Heart left ventricle (tissue), 16 donors: ENCODE measurements around the gene LYRM7. TPM values are rescaled to one million over a fixed set of nuclear protein-coding genes. Genes with fewer than 3 reads are reported as not detected.

Source experiments
- ATAC-seq, 4 donors: fragments of 200-7000 bp; cut with Tn5 transposase; one replicate each; pipeline ENCODE4 v1.9.1; 2020 to 2022; ENCODE audit warnings: moderate library complexity in 4 of 4, mild to moderate bottlenecking in 3 of 4, moderate number of reproducible peaks in 1 of 4
- DNase-seq, 5 donors: peaks; one replicate each; pipeline ENCODE4 v3.0.0-alpha.2; 2020
- H3K27ac ChIP-seq, 12 donors: fragments of 200-600 bp; sonication (generic) in 4 of 12; one replicate each; pipeline versions ENCODE4 v1.5.0 to v1.8.0; 2016 to 2022; ENCODE audit warnings: mild to moderate bottlenecking in 2 of 12
- H3K27me3 ChIP-seq, 9 donors: fragments of 200-600 bp; sonication (generic) in 2 of 9; one replicate each; pipeline versions ENCODE4 v1.5.1 to v1.8.0; 2016 to 2022; ENCODE audit warnings: mild to moderate bottlenecking in 3 of 9
- H3K36me3 ChIP-seq, 9 donors: fragments of 200-600 bp; sonication (generic) in 2 of 9; one replicate each; pipeline versions ENCODE4 v1.5.0 to v1.8.0; 2018 to 2022; ENCODE audit warnings: mild to moderate bottlenecking in 2 of 9
- H3K4me1 ChIP-seq, 12 donors: fragments of 200-600 bp; sonication (generic) in 4 of 12; one replicate each; pipeline versions ENCODE4 v1.5.0 to v1.8.0; 2016 to 2022; ENCODE audit warnings: mild to moderate bottlenecking in 3 of 12
- H3K4me3 ChIP-seq, 12 donors: fragments of 200-600 bp; sonication (generic) in 4 of 12; one replicate each; pipeline versions ENCODE4 v1.5.0 to v1.8.0; 2017 to 2022; ENCODE audit warnings: mild to moderate bottlenecking in 9 of 12, moderate library complexity in 4 of 12
- H3K9me3 ChIP-seq, 12 donors: fragments of 200-600 bp; sonication (generic) in 4 of 12; one replicate each; pipeline versions ENCODE4 v1.5.0 to v1.8.0; 2016 to 2022; ENCODE audit warnings: mild to moderate bottlenecking in 1 of 12
- CTCF ChIP-seq, 12 donors: fragments of 200-600 bp; sonication (generic) in 4 of 12; IDR thresholded peaks; one replicate each; pipeline versions ENCODE4 v1.5.0 to v1.8.0; 2018 to 2022; ENCODE audit warnings: antibody characterized with exemption in 12 of 12, mild to moderate bottlenecking in 5 of 12
- POLR2A ChIP-seq, 2 donors: fragments of 450-650 bp; IDR thresholded peaks; one replicate each; pipeline ENCODE4 v1.6.1; 2017; ENCODE audit warnings: antibody characterized with exemption in 2 of 2, mild to moderate bottlenecking in 2 of 2, moderate library complexity in 2 of 2
- WGBS, 4 donors: extraction: QIAGEN DNeasy Blood & Tissue Kit in 2 of 4; methylation state at CpG; one replicate each; pipeline versions ENCODE4 v1.1.5 to v1.1.7; 2013 to 2018; 5-methylcytosine and 5-hydroxymethylcytosine counted together
- intact Hi-C, 10 donors: fragments of 100-400 bp; cut with DNase I; formaldehyde crosslinking; loops; one replicate each; pipeline versions ENCODE4 v1.11.1 to v1.14.2; 2022
- polyA plus RNA-seq, 2 donors: library from polyadenylated mRNA; stranded (reverse); fragments of 200-250 nt; gene quantifications; one replicate each; pipeline ENCODE4 v1.2.3, GENCODE V29; 2013
- total RNA-seq, 9 donors: library from RNA; depleted of rRNA in 2 of 9; stranded (reverse); fragments of >200 nt in 2 of 9; fragmentation: NEBNext Ultra II Directional in 3 of 9; extraction: Animal tissue kit (Norgen Biotek cat#: 25700) in 3 of 9; gene quantifications; one replicate each; pipeline versions ENCODE4 v1.1.0 to v1.2.4, GENCODE V29; 2016 to 2023
- donor health status: ischemic (EF 13 %, LVEDD 7.1; RV severe dilation, severe dysfunction).
- donor health status: healthy with polysubstance abuse.
- donor health status: DM: no; HTN: yes; CAD: no.
- donor health status: DM: no; HTN: no; CAD: no.
- donor health status: ischemic (EF 25% LVEDD 6.9; RV normal size, moderate dysfunction).
- donor health status: ischemic (EF 25% LVEDD 5.7; RV mildly dilated, moderate dysfunction).
- donor health status: healthy.
- donor health status: DM: yes; HTN: yes; CAD: no.
- donor health status: ischemic (EF 35%, LVEDD 5.7; RV mildly dilated, moderate dysfunction).
- donor health status: nonischemic (EF 11% LVEDD 7.7; RV severe dilation, severe dysfunction).
- donor health status: DM: yes; HTN: yes; CAD: no.
- donor health status: PGD.
- donor health status: ischemic (EF 29% LVEDD 5.4; RV normal size, mild dysfunction).
- donor health status: nonischemic (EF 23%, LVEDD 6.1; RV moderate dilation, normal function).

The LYRM7 gene
- total and polyA plus RNA-seq, 11 donors, result 11.8 to 27.1 (median 20.0) TPM

- H3K4me1 ChIP-seq, result peaks cover 0 to 3% (median 0%) of the 10 kb centered on the region in 12 donors
- peaks cover 0 to 22% (median 5%) of the 10 kb centered on the region in 9 donors for H3K36me3 ChIP-seq
- H3K4me3 ChIP-seq, result no peak overlapping the region
- intact Hi-C loops, result no loop called here
- H3K27me3 ChIP-seq, result no peaks in the 10 kb centered on the region
- ATAC-seq (no peak), DNase-seq (no peak)
- TF ChIP-seq POLR2A (IDR thresholded peaks at IDR 0.05) (no peak), CTCF (IDR thresholded peaks at IDR 0.05) (no peak)
- WGBS, 4 donors, result 87 to 92% (median 90%) methylated on average over 4 of the region's 4 CpGs
- H3K9me3 ChIP-seq, result no peaks in the 10 kb centered on the region
- no peak overlapping the region for H3K27ac ChIP-seq
Observed at GRCh38 chr5:131196331-131196730, 25.6 kb downstream of the LYRM7 start.

DNA sequence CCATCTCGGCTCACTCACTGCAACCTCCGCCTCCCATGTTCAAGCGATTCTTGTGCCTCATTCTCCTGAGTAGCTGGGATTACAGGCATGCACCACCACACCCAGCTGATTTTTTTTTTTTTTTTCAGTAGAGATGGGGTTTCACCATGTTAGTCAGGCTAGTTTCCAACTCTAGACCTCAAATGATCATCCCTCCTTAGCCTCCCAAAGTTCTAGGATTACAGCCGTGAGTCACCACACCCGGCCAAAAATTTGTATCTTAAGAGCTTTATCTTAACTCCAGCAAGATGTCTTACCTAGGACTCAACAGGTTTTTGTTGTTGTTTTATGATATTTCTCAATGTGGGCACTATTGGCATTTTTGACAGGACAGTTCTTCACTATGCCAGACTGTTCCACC lies 27.9 kb downstream of the LYRM7 start:
- no peak for TF ChIP-seq POLR2A (IDR thresholded peaks at IDR 0.05)
- Histone ChIP-seq H3K27ac (no peak overlapping the region), H3K27me3 (no peaks in the 10 kb centered on the region), H3K4me3 (no peak overlapping the region), H3K4me1 (no peaks in the 10 kb centered on the region), H3K36me3 (peaks cover 0 to 29% (median 5%) of the 10 kb centered on the region in 9 donors), H3K9me3 (no peaks in the 10 kb centered on the region)
- ATAC-seq, result no peak
- WGBS, 4 donors, result 85 to 98% (median 97%) methylated on average over 5 of the region's 5 CpGs
- no peak for DNase-seq
- intact Hi-C loops, result no loop called here

DNA sequence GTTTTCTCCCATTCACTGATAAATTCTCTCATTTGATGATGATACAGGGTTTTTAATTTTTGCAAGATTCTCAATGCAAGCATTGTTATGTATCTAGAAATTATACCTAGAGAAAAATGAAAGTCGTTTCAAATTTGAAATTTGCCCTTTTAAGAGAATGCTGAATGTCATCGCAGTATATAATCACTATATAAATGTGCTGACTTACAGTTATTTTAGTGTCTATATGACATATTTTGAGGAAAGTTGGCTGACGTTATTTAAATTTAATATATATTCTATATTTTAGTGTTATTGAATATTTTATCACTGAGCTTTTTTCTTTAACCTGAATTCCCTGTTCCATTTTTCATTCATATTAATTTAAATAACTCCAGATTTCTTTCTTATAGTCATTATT lies 29.8 kb downstream of the LYRM7 start:
- no peaks in the 10 kb centered on the region for H3K4me1 ChIP-seq
- H3K4me3 ChIP-seq, result no peak overlapping the region
- ATAC-seq (no peak), DNase-seq (no peak)
- H3K27me3 ChIP-seq, result no peaks in the 10 kb centered on the region
- no peak overlapping the region for H3K27ac ChIP-seq
- peaks cover 0 to 29% (median 5%) of the 10 kb centered on the region in 9 donors for H3K36me3 ChIP-seq
- intact Hi-C loops, result no loop called here
- 93 to 96% (median 96%) methylated on average over 3 of the region's 3 CpGs for WGBS, 4 donors
- TF ChIP-seq POLR2A (IDR thresholded peaks at IDR 0.05), result no peak
- TF ChIP-seq CTCF (IDR thresholded peaks at IDR 0.05), result no peak
- no peaks in the 10 kb centered on the region for H3K9me3 ChIP-seq

GRCh38 chr5:131204964-131205363 lies 34.2 kb downstream of the LYRM7 start:
- no peak overlapping the region for H3K27ac ChIP-seq
- no peak overlapping the region for H3K4me3 ChIP-seq
- intact Hi-C loops, result no loop called here
- H3K27me3 ChIP-seq, result no peaks in the 10 kb centered on the region
- no peaks in the 10 kb centered on the region for H3K9me3 ChIP-seq
- peaks cover 0 to 12% (median 0%) of the 10 kb centered on the region in 12 donors for H3K4me1 ChIP-seq
- peaks cover 0 to 18% (median 4%) of the 10 kb centered on the region in 9 donors for H3K36me3 ChIP-seq
- no peak for DNase-seq
- WGBS, 4 donors, result 93 to 97% (median 94%) methylated on average over 2 of the region's 2 CpGs
- no peak for ATAC-seq
- TF ChIP-seq POLR2A (IDR thresholded peaks at IDR 0.05), result no peak
- TF ChIP-seq CTCF (IDR thresholded peaks at IDR 0.05), result no peak

- WGBS, 4 donors, result 85 to 95% (median 93%) methylated on average over 2 of the region's 2 CpGs
- H3K27ac ChIP-seq, result no peak overlapping the region
- peaks cover 0 to 19% (median 0%) of the 10 kb centered on the region in 12 donors for H3K4me1 ChIP-seq
- no peak overlapping the region for H3K4me3 ChIP-seq
- H3K36me3 ChIP-seq, result peaks cover 0 to 12% (median 0%) of the 10 kb centered on the region in 9 donors
- H3K9me3 ChIP-seq, result no peaks in the 10 kb centered on the region
- no peak for TF ChIP-seq CTCF (IDR thresholded peaks at IDR 0.05)
- TF ChIP-seq POLR2A (IDR thresholded peaks at IDR 0.05), result no peak
- no peak for ATAC-seq
- no peak for DNase-seq
- intact Hi-C loops, result no loop called here
- no peaks in the 10 kb centered on the region for H3K27me3 ChIP-seq
Observed at GRCh38 chr5:131206061-131206460, 35.3 kb downstream of the LYRM7 start.
